ENCODE measurements around the gene STK39. TPM values are rescaled to one million over a fixed set of nuclear protein-coding genes. Genes with fewer than 3 reads are reported as not detected.

STK39 gene
- total and polyA plus RNA-seq, 2 donors (not counting 1 experiment from before 2014, with no cell fraction given), result 2.3 to 14.6 TPM

DNA sequence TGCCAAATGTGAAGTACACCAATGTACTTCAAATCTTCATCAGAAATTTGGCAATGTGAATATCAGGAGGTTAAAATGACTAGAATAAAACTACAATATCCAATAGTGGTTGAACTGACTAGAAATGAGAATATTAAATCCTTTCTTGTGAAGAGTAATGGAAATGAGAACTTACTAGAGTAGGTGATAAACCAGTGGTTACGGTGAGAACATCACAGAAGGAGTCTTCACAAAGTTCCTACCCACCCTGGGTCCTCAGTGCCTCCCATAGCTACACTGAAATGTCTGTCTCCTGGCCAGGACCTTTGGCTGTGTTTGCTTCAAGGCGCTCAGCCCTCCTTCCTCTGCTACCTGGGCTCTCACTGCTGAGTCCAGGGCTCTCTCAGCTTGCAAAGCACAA, 289.7 kb downstream of the STK39 start:
- POLR2A ChIA-PET, result no interaction called here
- no peak overlapping the region for H3K4me2 ChIP-seq (replicated peaks; ENCODE audit: low read depth, low read length, poor library complexity, severe bottlenecking)
- no peaks in the 10 kb centered on the region for H3K27me3 ChIP-seq (replicated peaks in 1 of 4; ENCODE audit: control extremely low read depth in 1 of 4, control insufficient read depth in 3 of 4, insufficient read depth in 4 of 4, low read length in 3 of 4)
- no peak overlapping the region for H2AFZ ChIP-seq (ENCODE audit: insufficient read depth, low read depth, low read length, poor library complexity, severe bottlenecking)
- Mint-ChIP-seq H3K27ac (no peak overlapping the region), H3K9me3 (ENCODE audit: insufficient read depth) (no peaks in the 10 kb centered on the region), H3K4me1 (no peaks in the 10 kb centered on the region), H3K27me3 (no peaks in the 10 kb centered on the region), H3K4me3 (no peak overlapping the region)
- 100% methylated on average over 1 of the region's 2 CpGs for WGBS (ENCODE audit: insufficient coverage)
- no peak overlapping the region for H3K4me3 ChIP-seq (ENCODE audit: control extremely low read depth in 1 of 5, extremely low read depth in 1 of 5, insufficient read depth in 1 of 5, low read depth in 2 of 5, low read length in 4 of 5)
- H4K20me1 ChIP-seq (ENCODE audit: control insufficient read depth, insufficient read depth, low read length, poor library complexity, severe bottlenecking), result no peaks in the 10 kb centered on the region
- H3K4me1 ChIP-seq (ENCODE audit: control insufficient read depth in 2 of 2, insufficient read depth in 2 of 2, low read length in 2 of 2), result no peaks in the 10 kb centered on the region
- intact Hi-C loops (cut with micrococcal nuclease), result no loop called here
- no peak overlapping the region for H3K9ac ChIP-seq (ENCODE audit: low read length)
- CTCF ChIA-PET, result interaction anchor here (1.2 kb wide), 1 partner anchor 161 kb away, joined by 6 read pairs; no protein-coding TSS in a partner anchor
- no peaks in the 10 kb centered on the region for H3K79me2 ChIP-seq (ENCODE audit: control insufficient read depth, insufficient read depth, low read length)
- no peaks in the 10 kb centered on the region for H3K36me3 ChIP-seq (replicated peaks in 1 of 2; ENCODE audit: control extremely low read depth in 1 of 2, control insufficient read depth in 1 of 2, extremely low read depth in 1 of 2, insufficient read depth in 2 of 2, low read length in 1 of 2)
- no peaks in the 10 kb centered on the region for H3K9me3 ChIP-seq (ENCODE audit: control extremely low read depth in 1 of 3, control insufficient read depth in 2 of 3, insufficient read depth in 1 of 3, low read length in 2 of 3)
- H3K27ac ChIP-seq (ENCODE audit: low read length in 2 of 2), result no peak overlapping the region
- no peak for DNase-seq
- ATAC-seq (ENCODE audit: low read depth), result no peak
- no peak for TF ChIP-seq EZH2 (IDR thresholded peaks at IDR 0.05; ENCODE audit: borderline replicate concordance, insufficient read depth, low read depth, low read length, poor library complexity, severe bottlenecking)
- TF ChIP-seq, protein P1, sequence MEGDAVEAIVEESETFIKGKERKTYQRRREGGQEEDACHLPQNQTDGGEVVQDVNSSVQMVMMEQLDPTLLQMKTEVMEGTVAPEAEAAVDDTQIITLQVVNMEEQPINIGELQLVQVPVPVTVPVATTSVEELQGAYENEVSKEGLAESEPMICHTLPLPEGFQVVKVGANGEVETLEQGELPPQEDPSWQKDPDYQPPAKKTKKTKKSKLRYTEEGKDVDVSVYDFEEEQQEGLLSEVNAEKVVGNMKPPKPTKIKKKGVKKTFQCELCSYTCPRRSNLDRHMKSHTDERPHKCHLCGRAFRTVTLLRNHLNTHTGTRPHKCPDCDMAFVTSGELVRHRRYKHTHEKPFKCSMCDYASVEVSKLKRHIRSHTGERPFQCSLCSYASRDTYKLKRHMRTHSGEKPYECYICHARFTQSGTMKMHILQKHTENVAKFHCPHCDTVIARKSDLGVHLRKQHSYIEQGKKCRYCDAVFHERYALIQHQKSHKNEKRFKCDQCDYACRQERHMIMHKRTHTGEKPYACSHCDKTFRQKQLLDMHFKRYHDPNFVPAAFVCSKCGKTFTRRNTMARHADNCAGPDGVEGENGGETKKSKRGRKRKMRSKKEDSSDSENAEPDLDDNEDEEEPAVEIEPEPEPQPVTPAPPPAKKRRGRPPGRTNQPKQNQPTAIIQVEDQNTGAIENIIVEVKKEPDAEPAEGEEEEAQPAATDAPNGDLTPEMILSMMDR (IDR thresholded peaks at IDR 0.05), result no peak

DNA sequence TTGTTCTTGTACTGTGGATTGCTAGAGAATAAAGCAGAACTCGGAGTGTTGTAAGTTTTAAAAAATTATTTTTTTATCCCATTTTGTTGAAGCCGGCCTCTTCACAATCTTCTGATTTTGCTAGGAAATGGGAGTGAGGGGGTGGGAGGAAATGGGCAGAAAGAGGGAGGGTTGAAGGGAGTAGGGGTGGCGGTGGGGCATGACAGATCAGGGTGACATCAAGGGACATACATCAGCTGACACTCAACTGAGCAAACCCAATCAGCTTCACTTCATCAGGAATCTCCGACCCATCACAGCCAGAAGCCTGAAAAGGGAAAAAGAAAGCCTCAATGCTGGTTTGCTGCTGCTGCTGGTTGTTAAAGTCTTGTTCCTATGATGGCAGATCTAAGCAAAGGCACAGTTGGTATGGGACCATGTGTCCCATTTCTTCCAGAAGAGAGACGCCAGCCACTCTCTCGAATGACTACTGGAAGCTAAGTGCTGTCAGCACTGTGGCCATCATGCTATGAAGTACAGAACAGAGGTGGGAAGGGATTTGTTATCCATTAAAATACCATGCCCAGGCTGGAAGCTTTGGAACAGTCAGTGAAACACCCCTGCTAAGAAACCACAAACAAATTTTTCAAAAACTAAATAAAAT, 292.0 kb downstream of the STK39 start:
- H3K9me3 Mint-ChIP-seq (ENCODE audit: insufficient read depth), result no peaks in the 10 kb centered on the region
- WGBS (ENCODE audit: insufficient coverage), result 100% methylated on average over 4 of the region's 6 CpGs
- Histone ChIP-seq H3K9me3 (ENCODE audit: control extremely low read depth in 1 of 3, control insufficient read depth in 2 of 3, insufficient read depth in 1 of 3, low read length in 2 of 3) (no peaks in the 10 kb centered on the region), H3K9ac (ENCODE audit: low read length) (no peak overlapping the region), H3K27me3 (replicated peaks in 1 of 4; ENCODE audit: control extremely low read depth in 1 of 4, control insufficient read depth in 3 of 4, insufficient read depth in 4 of 4, low read length in 3 of 4) (no peaks in the 10 kb centered on the region), H2AFZ (ENCODE audit: insufficient read depth, low read depth, low read length, poor library complexity, severe bottlenecking) (no peak overlapping the region), H3K79me2 (ENCODE audit: control insufficient read depth, insufficient read depth, low read length) (no peaks in the 10 kb centered on the region), H3K4me2 (replicated peaks; ENCODE audit: low read depth, low read length, poor library complexity, severe bottlenecking) (no peak overlapping the region), H3K27ac (ENCODE audit: low read length in 2 of 2) (no peak overlapping the region), H3K4me1 (ENCODE audit: control insufficient read depth in 2 of 2, insufficient read depth in 2 of 2, low read length in 2 of 2) (no peaks in the 10 kb centered on the region), H3K36me3 (replicated peaks in 1 of 2; ENCODE audit: control extremely low read depth in 1 of 2, control insufficient read depth in 1 of 2, extremely low read depth in 1 of 2, insufficient read depth in 2 of 2, low read length in 1 of 2) (no peaks in the 10 kb centered on the region), H3K4me3 (ENCODE audit: control extremely low read depth in 1 of 5, extremely low read depth in 1 of 5, insufficient read depth in 1 of 5, low read depth in 2 of 5, low read length in 4 of 5) (no peak overlapping the region), H4K20me1 (ENCODE audit: control insufficient read depth, insufficient read depth, low read length, poor library complexity, severe bottlenecking) (no peaks in the 10 kb centered on the region)
- no peaks in the 10 kb centered on the region for H3K4me1 Mint-ChIP-seq
- no peak overlapping the region for H3K27ac Mint-ChIP-seq
- intact Hi-C loops (cut with micrococcal nuclease), result no loop called here
- no peak for TF ChIP-seq EZH2 (IDR thresholded peaks at IDR 0.05; ENCODE audit: borderline replicate concordance, insufficient read depth, low read depth, low read length, poor library complexity, severe bottlenecking)
- TF ChIP-seq, protein P1 (IDR thresholded peaks at IDR 0.05), result no peak
- no peak for DNase-seq
- no peak overlapping the region for H3K4me3 Mint-ChIP-seq
- H3K27me3 Mint-ChIP-seq, result no peaks in the 10 kb centered on the region
- POLR2A ChIA-PET, result no interaction called here
- CTCF ChIA-PET, result no interaction called here
- no peak for ATAC-seq (ENCODE audit: low read depth)

Measured in B cell (primary cell).